ENCODE results near the gene U2AF1L4. TPM values are rescaled to one million over a fixed set of nuclear protein-coding genes. Genes with fewer than 3 reads are reported as not detected.

The U2AF1L4 gene
- total and polyA plus RNA-seq, 7 donors = 12.7 to 53.5 (median 18.2) TPM

DNA sequence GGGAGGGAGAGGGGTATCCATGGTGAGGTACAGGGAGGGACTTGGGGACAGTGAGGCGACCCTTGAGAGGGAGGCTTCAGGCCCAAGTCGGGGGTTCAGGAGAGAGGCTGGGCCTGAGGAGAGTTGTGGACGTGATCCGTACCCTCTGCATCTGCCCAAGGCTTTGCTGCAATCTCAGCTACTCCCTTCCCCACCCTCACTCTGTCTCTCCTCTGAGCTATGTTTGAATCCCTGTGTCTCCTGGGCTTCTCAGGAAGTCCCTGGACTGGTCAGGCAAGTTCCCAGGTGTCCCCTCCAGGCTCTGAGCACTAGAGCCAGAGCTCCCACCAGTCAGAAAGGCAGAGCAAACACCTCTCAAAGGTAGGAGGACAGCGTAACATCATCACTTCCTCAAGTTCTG, 4.9 kb upstream of the U2AF1L4 start:
- no peak overlapping the region for H3K4me3 ChIP-seq
- peak; percentile 54 for DNase-seq
- H3K27me3 ChIP-seq = no peaks in the 10 kb centered on the region
- H3K9me3 ChIP-seq = no peaks in the 10 kb centered on the region
- WGBS, 2 donors = 92 to 93% methylated on average over 5 of the region's 5 CpGs
- TF ChIP-seq, protein P1, sequence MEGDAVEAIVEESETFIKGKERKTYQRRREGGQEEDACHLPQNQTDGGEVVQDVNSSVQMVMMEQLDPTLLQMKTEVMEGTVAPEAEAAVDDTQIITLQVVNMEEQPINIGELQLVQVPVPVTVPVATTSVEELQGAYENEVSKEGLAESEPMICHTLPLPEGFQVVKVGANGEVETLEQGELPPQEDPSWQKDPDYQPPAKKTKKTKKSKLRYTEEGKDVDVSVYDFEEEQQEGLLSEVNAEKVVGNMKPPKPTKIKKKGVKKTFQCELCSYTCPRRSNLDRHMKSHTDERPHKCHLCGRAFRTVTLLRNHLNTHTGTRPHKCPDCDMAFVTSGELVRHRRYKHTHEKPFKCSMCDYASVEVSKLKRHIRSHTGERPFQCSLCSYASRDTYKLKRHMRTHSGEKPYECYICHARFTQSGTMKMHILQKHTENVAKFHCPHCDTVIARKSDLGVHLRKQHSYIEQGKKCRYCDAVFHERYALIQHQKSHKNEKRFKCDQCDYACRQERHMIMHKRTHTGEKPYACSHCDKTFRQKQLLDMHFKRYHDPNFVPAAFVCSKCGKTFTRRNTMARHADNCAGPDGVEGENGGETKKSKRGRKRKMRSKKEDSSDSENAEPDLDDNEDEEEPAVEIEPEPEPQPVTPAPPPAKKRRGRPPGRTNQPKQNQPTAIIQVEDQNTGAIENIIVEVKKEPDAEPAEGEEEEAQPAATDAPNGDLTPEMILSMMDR (IDR thresholded peaks at IDR 0.05) = no peak
- no peak for TF ChIP-seq EP300 (IDR thresholded peaks at IDR 0.05)
- no peak for TF ChIP-seq POLR2A (IDR thresholded peaks at IDR 0.05)
- TF ChIP-seq POLR2AphosphoS5 (IDR thresholded peaks at IDR 0.05) = no peak
- peak overlapping the region; percentile 9 to 99 (median 56) for H3K27ac ChIP-seq
- intact Hi-C loops (cut with DNase I) = loop anchor here (10.0 kb wide), 1 partner anchor 305 kb away; the partner anchor contains the start of genes THAP8 and WDR62
- H3K36me3 ChIP-seq = peaks cover 6 to 25% (median 24%) of the 10 kb centered on the region in 4 donors
- peaks cover 0 to 55% (median 48%) of the 10 kb centered on the region in 4 donors for H3K4me1 ChIP-seq

DNA sequence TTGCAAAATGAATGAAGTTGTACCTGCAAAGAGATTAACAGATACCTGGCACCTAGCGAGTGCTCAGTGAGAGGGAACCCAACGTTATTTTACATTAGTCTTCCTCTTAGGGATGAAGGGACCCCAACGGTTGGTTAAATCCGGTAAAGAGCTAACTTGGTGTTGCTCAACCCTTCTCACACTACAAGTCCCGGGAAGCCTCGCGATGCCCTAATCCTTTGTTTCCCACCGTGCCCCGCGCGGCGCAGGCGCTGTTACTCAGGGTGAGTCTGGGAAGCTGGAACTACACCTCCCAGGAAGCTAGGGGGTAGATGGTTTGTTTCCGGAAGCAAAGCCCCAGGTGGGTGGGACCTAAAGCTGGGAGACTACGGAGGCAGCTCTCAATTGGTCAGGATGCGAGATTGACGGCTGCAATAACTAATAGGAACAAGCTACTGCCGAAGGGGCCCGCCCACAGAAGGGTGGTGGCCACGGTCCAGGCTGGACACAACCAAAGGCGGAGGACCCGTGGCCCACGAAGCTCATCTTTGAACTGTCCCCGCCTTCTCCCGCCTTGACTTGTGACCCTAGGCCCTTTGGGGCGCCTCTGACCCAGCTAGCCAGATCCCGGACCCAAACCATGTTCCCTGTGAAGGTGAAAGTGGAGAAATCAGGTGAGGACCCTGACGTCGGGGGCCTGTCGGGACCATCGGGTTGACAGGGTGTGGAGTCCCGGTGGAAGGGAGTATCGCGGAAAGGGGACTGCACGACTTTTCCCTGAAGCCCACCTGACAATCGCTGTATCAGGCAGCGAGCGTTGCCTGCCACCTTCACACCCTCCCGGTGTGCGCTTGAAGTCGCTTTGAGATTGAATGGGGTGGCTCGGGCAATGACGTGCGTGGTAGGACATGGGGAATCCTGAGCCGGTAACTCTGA, 3.1 kb upstream of the U2AF1L4 start, which contains the start of gene LIN37:
Gene LIN37 (plus strand): TSS at position 471 of the 915 bp plus-strand sequence. CDS start 149 bp downstream, at position 620.
- intact Hi-C loops (cut with DNase I) = loop anchor here (5.0 kb wide), 1 partner anchor 249 kb away; the partner anchor contains the start of gene SDHAF1
- H3K9me3 ChIP-seq = no peaks in the 10 kb centered on the region
- H3K27me3 ChIP-seq = no peaks in the 10 kb centered on the region
- TF ChIP-seq, protein P1 (IDR thresholded peaks at IDR 0.05) = peak in 2 of 4 experiments; percentile 8 to 9
- peak in 1 of 4 donors; percentile 66 for TF ChIP-seq EP300 (IDR thresholded peaks at IDR 0.05)
- peak; percentile 97 to 98 (median 97) for TF ChIP-seq POLR2AphosphoS5 (IDR thresholded peaks at IDR 0.05)
- peak; percentile 88 to 91 for TF ChIP-seq POLR2A (IDR thresholded peaks at IDR 0.05)
- H3K4me1 ChIP-seq = peaks cover 0 to 48% (median 42%) of the 10 kb centered on the region in 4 donors
- H3K36me3 ChIP-seq = peaks cover 10 to 15% (median 13%) of the 10 kb centered on the region in 4 donors
- 1% methylated on average over 45 of the region's 45 CpGs for WGBS, 2 donors
- H3K27ac ChIP-seq = peak within 1 kb of the TSS; percentile 85 to 99 (median 87)
- peak; percentile 100 for DNase-seq
- peak within 1 kb of the TSS; percentile 71 to 95 (median 84) for H3K4me3 ChIP-seq

DNA sequence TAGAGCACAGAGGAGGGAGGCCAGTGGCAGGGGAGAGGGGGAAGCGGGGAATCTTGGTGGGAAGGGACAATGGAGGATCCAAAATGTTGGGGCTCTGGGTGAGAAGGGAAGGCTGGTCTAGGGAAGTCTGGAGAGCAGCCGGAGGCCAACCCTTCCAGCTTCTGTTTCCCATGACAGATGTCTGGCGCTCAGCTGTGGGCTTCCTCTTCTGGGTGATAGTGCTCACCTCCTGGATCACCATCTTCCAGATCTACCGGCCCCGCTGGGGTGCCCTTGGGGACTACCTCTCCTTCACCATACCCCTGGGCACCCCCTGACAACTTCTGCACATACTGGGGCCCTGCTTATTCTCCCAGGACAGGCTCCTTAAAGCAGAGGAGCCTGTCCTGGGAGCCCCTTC, 1.3 kb upstream of the U2AF1L4 start:
- no peak for DNase-seq
- peaks cover 0 to 11% (median 5%) of the 10 kb centered on the region in 4 donors for H3K36me3 ChIP-seq
- no peaks in the 10 kb centered on the region for H3K27me3 ChIP-seq
- no peaks in the 10 kb centered on the region for H3K9me3 ChIP-seq
- peaks cover 0 to 53% (median 45%) of the 10 kb centered on the region in 4 donors for H3K4me1 ChIP-seq
- 91 to 92% methylated on average over 5 of the region's 5 CpGs for WGBS, 2 donors
- no peak for TF ChIP-seq POLR2A (IDR thresholded peaks at IDR 0.05)
- no peak for TF ChIP-seq POLR2AphosphoS5 (IDR thresholded peaks at IDR 0.05)
- peak overlapping the region in 2 of 4 donors; percentile 90 to 94 for H3K4me3 ChIP-seq
- peak overlapping the region in 3 of 4 donors; percentile 100 for H3K27ac ChIP-seq
- intact Hi-C loops (cut with DNase I) = loop anchor here (5.0 kb wide), 1 partner anchor 251 kb away; the partner anchor contains the start of gene SDHAF1

DNA sequence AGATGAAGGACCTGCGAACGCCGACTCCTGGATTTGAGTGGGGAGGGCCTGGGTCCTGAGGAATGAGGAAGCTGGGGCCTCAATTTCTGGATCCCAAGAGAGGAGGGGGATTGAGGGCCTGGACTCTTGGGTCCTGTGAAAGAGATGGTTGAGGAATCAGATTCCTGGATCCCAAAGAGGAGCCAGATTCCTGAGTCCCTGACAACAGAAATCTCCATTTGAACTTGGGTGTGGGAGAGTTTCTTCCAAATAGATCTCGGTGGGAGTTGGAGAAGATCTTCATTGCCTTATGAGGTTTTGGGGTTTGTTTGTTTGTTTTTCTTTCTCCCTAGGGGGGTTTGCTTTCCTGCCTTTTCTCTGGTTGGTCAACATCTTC, 857 bp upstream of the U2AF1L4 start:
- intact Hi-C loops (cut with DNase I) = loop anchor here (5.0 kb wide), 1 partner anchor 251 kb away; the partner anchor contains the start of gene SDHAF1
- no peak for TF ChIP-seq EP300 (IDR thresholded peaks at IDR 0.05)
- TF ChIP-seq POLR2AphosphoS5 (IDR thresholded peaks at IDR 0.05) = no peak
- TF ChIP-seq POLR2A (IDR thresholded peaks at IDR 0.05) = no peak
- TF ChIP-seq, protein P1 (IDR thresholded peaks at IDR 0.05) = no peak
- WGBS, 2 donors = 0 to 21% methylated on average over 4 of the region's 4 CpGs
- peak overlapping the region; percentile 100 for H3K27ac ChIP-seq
- H3K27me3 ChIP-seq = no peaks in the 10 kb centered on the region
- peaks cover 0 to 57% (median 50%) of the 10 kb centered on the region in 4 donors for H3K4me1 ChIP-seq
- peaks cover 0 to 11% (median 5%) of the 10 kb centered on the region in 4 donors for H3K36me3 ChIP-seq
- DNase-seq = no peak
- peak overlapping the region; percentile 90 to 98 (median 92) for H3K4me3 ChIP-seq
- H3K9me3 ChIP-seq = no peaks in the 10 kb centered on the region

Measured in sigmoid colon (tissue), 7 donors.